ENCODE results near the gene LRP3. TPM values are rescaled to one million over a fixed set of nuclear protein-coding genes. Genes with fewer than 3 reads are reported as not detected.

LRP3 gene
- total and polyA plus RNA-seq, 2 of the 13 experiments (the other 11 are each of a cell fraction or from before 2014, with no cell fraction given): 17.6 to 51.6 TPM

DNA sequence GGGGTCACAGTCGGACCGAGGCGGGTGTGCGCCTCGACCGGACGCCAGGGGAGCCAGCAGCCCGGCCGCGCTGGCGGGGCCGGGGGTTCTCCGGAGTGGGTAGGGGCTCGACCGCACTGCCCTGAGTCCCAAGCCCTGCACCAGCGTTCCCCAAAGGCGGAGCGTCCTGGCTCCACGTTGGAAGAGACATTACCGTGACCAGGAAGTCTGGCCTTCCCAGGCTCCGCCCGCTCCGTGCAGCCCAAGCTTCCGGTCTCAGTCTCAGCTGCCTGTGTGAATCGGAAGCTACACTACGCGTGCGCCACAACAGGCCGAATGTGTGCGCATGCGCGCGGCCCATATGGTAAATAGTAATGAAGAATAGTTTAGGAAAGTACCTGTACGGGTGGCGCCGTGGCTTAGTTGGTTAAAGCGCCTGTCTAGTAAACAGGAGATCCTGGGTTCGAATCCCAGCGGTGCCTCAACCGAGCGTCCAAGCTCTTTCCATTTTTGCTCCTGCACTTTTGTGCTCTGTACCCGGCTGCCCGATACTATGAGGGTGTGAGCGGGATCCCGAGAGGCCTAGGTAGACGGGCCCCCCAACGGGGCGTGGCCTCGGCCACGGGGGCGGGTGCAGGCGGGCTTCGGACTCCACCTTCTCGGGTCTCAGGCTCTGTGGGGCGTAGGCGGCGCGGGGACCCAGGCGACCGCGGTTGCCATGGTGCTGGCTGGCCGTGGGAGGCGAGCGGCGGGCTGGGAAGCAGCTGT, 17.3 kb upstream of the LRP3 start (continued):
- TF ChIP-seq ARID5B (CRISPR knock-in tag; IDR thresholded peaks at IDR 0.05): peak; percentile 55
- TF ChIP-seq MIER3 (CRISPR knock-in tag; IDR thresholded peaks at IDR 0.05; ENCODE audit: borderline replicate concordance): peak; percentile 29; the same call in 1 of the 2 replicates
- TF ChIP-seq, protein P1, sequence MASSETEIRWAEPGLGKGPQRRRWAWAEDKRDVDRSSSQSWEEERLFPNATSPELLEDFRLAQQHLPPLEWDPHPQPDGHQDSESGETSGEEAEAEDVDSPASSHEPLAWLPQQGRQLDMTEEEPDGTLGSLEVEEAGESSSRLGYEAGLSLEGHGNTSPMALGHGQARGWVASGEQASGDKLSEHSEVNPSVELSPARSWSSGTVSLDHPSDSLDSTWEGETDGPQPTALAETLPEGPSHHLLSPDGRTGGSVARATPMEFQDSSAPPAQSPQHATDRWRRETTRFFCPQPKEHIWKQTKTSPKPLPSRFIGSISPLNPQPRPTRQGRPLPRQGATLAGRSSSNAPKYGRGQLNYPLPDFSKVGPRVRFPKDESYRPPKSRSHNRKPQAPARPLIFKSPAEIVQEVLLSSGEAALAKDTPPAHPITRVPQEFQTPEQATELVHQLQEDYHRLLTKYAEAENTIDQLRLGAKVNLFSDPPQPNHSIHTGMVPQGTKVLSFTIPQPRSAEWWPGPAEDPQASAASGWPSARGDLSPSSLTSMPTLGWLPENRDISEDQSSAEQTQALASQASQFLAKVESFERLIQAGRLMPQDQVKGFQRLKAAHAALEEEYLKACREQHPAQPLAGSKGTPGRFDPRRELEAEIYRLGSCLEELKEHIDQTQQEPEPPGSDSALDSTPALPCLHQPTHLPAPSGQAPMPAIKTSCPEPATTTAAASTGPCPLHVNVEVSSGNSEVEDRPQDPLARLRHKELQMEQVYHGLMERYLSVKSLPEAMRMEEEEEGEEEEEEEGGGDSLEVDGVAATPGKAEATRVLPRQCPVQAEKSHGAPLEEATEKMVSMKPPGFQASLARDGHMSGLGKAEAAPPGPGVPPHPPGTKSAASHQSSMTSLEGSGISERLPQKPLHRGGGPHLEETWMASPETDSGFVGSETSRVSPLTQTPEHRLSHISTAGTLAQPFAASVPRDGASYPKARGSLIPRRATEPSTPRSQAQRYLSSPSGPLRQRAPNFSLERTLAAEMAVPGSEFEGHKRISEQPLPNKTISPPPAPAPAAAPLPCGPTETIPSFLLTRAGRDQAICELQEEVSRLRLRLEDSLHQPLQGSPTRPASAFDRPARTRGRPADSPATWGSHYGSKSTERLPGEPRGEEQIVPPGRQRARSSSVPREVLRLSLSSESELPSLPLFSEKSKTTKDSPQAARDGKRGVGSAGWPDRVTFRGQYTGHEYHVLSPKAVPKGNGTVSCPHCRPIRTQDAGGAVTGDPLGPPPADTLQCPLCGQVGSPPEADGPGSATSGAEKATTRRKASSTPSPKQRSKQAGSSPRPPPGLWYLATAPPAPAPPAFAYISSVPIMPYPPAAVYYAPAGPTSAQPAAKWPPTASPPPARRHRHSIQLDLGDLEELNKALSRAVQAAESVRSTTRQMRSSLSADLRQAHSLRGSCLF (CRISPR knock-in tag; IDR thresholded peaks at IDR 0.05; ENCODE audit: borderline replicate concordance): no peak
- TF ChIP-seq AKAP8 (CRISPR knock-in tag; IDR thresholded peaks at IDR 0.05): 0 out of 2 replicates have a peak, but pooled peaks have one; percentile 69
- TF ChIP-seq, protein P2, sequence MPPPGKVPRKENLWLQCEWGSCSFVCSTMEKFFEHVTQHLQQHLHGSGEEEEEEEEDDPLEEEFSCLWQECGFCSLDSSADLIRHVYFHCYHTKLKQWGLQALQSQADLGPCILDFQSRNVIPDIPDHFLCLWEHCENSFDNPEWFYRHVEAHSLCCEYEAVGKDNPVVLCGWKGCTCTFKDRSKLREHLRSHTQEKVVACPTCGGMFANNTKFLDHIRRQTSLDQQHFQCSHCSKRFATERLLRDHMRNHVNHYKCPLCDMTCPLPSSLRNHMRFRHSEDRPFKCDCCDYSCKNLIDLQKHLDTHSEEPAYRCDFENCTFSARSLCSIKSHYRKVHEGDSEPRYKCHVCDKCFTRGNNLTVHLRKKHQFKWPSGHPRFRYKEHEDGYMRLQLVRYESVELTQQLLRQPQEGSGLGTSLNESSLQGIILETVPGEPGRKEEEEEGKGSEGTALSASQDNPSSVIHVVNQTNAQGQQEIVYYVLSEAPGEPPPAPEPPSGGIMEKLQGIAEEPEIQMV (CRISPR knock-in tag; IDR thresholded peaks at IDR 0.05; ENCODE audit: low read depth): 0 out of 2 replicates have a peak, but pooled peaks have one; percentile 18
- TF ChIP-seq, protein P3, sequence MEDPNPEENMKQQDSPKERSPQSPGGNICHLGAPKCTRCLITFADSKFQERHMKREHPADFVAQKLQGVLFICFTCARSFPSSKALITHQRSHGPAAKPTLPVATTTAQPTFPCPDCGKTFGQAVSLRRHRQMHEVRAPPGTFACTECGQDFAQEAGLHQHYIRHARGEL (CRISPR knock-in tag; IDR thresholded peaks at IDR 0.05): no peak; the same call in 1 of the 2 replicates
- TF ChIP-seq, protein P4, sequence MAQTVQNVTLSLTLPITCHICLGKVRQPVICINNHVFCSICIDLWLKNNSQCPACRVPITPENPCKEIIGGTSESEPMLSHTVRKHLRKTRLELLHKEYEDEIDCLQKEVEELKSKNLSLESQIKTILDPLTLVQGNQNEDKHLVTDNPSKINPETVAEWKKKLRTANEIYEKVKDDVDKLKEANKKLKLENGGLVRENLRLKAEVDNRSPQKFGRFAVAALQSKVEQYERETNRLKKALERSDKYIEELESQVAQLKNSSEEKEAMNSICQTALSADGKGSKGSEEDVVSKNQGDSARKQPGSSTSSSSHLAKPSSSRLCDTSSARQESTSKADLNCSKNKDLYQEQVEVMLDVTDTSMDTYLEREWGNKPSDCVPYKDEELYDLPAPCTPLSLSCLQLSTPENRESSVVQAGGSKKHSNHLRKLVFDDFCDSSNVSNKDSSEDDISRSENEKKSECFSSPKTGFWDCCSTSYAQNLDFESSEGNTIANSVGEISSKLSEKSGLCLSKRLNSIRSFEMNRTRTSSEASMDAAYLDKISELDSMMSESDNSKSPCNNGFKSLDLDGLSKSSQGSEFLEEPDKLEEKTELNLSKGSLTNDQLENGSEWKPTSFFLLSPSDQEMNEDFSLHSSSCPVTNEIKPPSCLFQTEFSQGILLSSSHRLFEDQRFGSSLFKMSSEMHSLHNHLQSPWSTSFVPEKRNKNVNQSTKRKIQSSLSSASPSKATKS (CRISPR knock-in tag; IDR thresholded peaks at IDR 0.05): no peak
- TF ChIP-seq ZNF138 (CRISPR knock-in tag; IDR thresholded peaks at IDR 0.05; ENCODE audit: low read depth): 0 out of 2 replicates have a peak, but pooled peaks have one; percentile 20
- TF ChIP-seq ZNF431 (CRISPR knock-in tag; IDR thresholded peaks at IDR 0.05; ENCODE audit: borderline replicate concordance, low read depth): peak; percentile 5; the same call in 1 of the 2 replicates
- TF ChIP-seq ZNF251 (CRISPR knock-in tag; IDR thresholded peaks at IDR 0.05): 0 out of 2 replicates have a peak, but pooled peaks have one; percentile 19
- TF ChIP-seq EZH2 (conservative IDR thresholded peaks at IDR 0.05; ENCODE audit: low read depth, low read length): no peak
- TF ChIP-seq, protein P5, sequence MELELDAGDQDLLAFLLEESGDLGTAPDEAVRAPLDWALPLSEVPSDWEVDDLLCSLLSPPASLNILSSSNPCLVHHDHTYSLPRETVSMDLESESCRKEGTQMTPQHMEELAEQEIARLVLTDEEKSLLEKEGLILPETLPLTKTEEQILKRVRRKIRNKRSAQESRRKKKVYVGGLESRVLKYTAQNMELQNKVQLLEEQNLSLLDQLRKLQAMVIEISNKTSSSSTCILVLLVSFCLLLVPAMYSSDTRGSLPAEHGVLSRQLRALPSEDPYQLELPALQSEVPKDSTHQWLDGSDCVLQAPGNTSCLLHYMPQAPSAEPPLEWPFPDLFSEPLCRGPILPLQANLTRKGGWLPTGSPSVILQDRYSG (CRISPR knock-in tag; IDR thresholded peaks at IDR 0.05): no peak; the same call in 1 of the 2 replicates
